Kidney glomerular epithelial cell (primary cell): ENCODE results near the gene CYP4Z1.
"Not testable (repeated sequence)": the region's sequence is repeated elsewhere in the genome, so short reads cannot be mapped to it uniquely, and the experiment has no call there.

Experiments used
- DNase-seq: peaks from one replicate; lab custom pipeline; 2025; lab: John Stamatoyannopoulos, UW

Gene CYP4Z1

GRCh38 chr1:47128854-47129253 is 61.8 kb downstream of the CYP4Z1 start:
- DNase-seq: not testable (repeated sequence)

- DNase-seq: not testable (repeated sequence)
Observed at GRCh38 chr1:47129489-47130230, 62.6 kb downstream of the CYP4Z1 start.

GRCh38 chr1:47132665-47133064 is 65.6 kb downstream of the CYP4Z1 start:
- DNase-seq: not testable (repeated sequence)

- DNase-seq: no peak
Observed at GRCh38 chr1:47137198-47137597, 70.2 kb downstream of the CYP4Z1 start, which contains the start of gene CYP4A22. CYP4A22 (plus strand) TSS chr1:47137441; CDS start chr1:47137486, 45 bp downstream.

GRCh38 chr1:47137925-47138615 is 71.0 kb downstream of the CYP4Z1 start:
- no peak for DNase-seq

- not testable (repeated sequence) for DNase-seq
Observed at GRCh38 chr1:47140358-47140757, 73.3 kb downstream of the CYP4Z1 start.

GRCh38 chr1:47143654-47144053 is 76.6 kb downstream of the CYP4Z1 start:
- DNase-seq: not testable (repeated sequence)

- DNase-seq: not testable (repeated sequence)
Observed at GRCh38 chr1:47146495-47146894, 79.5 kb downstream of the CYP4Z1 start.

- no peak for DNase-seq
Observed at GRCh38 chr1:47147047-47147785, 80.2 kb downstream of the CYP4Z1 start.

- DNase-seq: not testable (repeated sequence)
Observed at GRCh38 chr1:47149162-47149561, 82.1 kb downstream of the CYP4Z1 start.

GRCh38 chr1:47156457-47156856 is 89.4 kb downstream of the CYP4Z1 start:
- not testable (repeated sequence) for DNase-seq

- DNase-seq: not testable (repeated sequence)
Observed at GRCh38 chr1:47157957-47158356, 90.9 kb downstream of the CYP4Z1 start.

GRCh38 chr1:47160716-47161115 is 93.7 kb downstream of the CYP4Z1 start:
- no peak for DNase-seq

GRCh38 chr1:47161298-47162040 is 94.4 kb downstream of the CYP4Z1 start:
- DNase-seq: no peak

- no peak for DNase-seq
Observed at GRCh38 chr1:47164552-47164951, 97.5 kb downstream of the CYP4Z1 start.
